GM18951 (cell line): Measurements from ENCODE around the gene CFAP90.

Experiments used
- POLR2A ChIP-seq: IDR thresholded peaks from 4 replicates; pipeline ENCODE4 v1.6.1; 2011; ENCODE audit warnings: mild to moderate bottlenecking; ENCODE audit not compliant: insufficient read length, insufficient read depth; ENCODE audit errors: extremely low read depth
- in situ Hi-C: fragments of 300-500 bp; cut with MboI; formaldehyde crosslinking; loops from one replicate; pipeline ENCODE4 v1.12.0; 2022; ENCODE audit warnings: low sequenced_read_pairs, mixed read lengths, inconsistent platforms; ENCODE audit not compliant: unreplicated experiment

Gene CFAP90

DNA sequence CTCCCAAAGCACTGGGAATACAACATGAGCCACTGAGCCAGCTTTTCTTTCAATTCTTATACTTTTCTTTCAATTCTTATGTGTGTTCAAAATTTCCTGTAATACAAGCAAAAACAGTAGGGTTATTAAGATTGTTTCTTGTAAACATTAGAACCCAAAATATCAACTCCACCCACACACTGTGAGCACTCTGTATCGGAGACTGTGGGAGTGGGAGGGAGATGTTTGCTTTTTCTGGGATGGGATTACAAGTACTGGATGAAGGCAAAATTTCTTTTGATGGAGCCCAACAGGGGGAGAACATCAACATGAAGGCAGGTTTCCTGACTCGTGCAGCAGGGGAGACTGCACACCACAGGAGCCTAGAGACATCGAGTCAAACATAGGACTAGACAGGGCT is 4.7 kb upstream of the CFAP90 start:
- in situ Hi-C loops: no loop called here
- TF ChIP-seq POLR2A: no peak

- TF ChIP-seq POLR2A: no peak
- in situ Hi-C loops: no loop called here
These were observed 2.1 kb upstream of the CFAP90 start for GRCh38 chr5:7852988-7853387.

DNA sequence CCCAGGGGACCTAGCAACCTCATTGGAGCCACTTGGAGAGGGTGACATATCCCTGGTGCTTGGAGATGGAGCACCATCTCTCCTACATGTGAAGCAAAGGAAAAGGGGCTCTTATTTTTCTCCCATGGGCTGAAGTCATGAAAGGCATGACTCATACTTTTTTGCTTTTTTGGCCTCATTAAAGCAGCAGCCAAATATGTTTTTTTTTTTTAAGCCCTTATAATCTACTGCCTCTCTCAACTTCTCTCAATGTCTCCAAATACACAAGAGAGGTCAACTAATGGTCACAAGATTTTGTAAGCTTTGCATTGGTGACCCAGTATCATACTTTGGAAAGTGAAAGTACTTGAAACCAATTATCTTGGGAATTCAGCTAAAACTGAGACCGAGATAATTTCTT is 1.6 kb upstream of the CFAP90 start:
- no peak for TF ChIP-seq POLR2A
- in situ Hi-C loops: no loop called here

- TF ChIP-seq POLR2A: no peak
- in situ Hi-C loops: no loop called here
These were observed 820 bp upstream of the CFAP90 start for GRCh38 chr5:7851617-7852289.

- TF ChIP-seq POLR2A: no peak
- in situ Hi-C loops: no loop called here
These were observed 283 bp upstream of the CFAP90 start for GRCh38 chr5:7851240-7851592.

DNA sequence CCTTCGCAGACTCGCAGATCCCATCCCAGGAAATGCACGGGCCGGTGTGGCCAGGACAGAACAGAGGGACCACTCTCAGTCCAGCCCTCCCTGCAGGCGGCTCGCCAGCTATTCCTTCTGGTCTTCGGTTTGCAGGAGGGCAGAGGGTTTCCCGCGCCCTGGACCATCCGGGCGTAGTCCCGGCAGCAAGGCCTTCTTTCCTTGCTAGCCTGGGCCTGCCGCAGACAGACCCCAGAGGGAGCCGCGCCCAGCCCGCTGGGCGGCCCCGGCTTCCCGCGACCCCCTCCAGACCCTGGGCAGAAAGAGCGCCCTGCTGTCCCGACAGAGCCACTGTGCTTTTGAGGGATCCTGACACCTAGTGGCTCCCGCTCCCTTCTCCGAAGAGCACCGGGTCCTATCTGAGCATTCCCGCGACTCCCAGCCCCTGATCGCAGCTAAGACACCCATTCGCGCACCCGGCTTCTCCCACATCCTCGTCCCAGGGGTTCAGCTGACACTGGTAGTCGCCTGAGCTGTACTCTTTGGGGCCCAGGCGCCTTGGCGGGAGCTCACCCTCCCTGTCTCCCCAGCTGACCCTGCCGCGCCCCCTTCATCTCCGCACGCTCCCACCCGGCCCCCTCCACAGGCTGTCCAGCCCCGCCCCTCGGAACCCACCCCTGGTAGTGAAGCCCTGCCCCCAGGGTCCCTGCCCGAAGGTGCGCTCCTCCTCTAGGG is 1.1 kb downstream of the CFAP90 start:
- TF ChIP-seq POLR2A: no peak
- in situ Hi-C loops: no loop called here

DNA sequence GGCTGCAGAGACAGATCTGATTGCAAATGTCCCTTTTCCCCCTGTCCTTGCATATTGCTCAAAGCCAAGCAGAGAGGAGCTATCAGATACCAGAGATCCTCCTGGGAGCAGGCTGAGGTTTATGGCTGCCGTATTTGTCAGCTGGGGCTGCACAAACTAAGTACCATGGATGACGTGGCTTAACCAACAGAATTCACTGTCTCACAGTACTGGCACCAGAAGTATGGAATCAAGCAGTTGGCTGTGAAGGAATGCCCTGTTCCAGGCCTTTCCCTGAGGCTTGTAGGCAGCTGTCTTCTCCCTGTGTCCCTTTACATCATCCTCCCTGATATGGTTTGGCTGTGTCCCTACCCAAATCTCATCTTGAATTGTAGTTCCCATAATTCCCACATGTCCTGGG is 2.6 kb downstream of the CFAP90 start:
- in situ Hi-C loops: no loop called here
- TF ChIP-seq POLR2A: no peak

- in situ Hi-C loops: no loop called here
These were observed 4.6 kb downstream of the CFAP90 start for GRCh38 chr5:7846327-7846726.

GRCh38 chr5:7845557-7845956 is 5.4 kb downstream of the CFAP90 start:
- in situ Hi-C loops: no loop called here
- TF ChIP-seq POLR2A: no peak

More at GRCh38 chr5:7846327-7846726, 4.6 kb downstream of the CFAP90 start:
- TF ChIP-seq POLR2A: no peak

DNA sequence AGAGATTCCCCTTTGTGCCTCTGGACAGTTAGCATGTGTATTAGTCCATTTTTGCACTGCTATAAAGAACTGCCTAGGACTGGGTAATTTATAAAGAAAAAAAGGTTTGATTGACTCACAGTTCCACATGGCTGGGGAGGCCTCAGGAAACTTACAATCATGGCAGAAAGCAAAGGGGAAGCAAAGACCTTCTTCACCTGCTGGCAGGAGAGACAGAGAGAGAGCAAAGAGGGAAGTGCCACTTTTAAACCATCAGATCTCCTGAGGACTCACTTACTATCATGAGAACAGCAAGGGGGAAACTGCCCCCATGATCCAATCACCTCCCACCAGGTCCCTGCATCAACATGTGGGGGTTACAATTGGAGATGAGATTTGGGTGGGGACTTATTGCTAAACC is 6.0 kb downstream of the CFAP90 start:
- no peak for TF ChIP-seq POLR2A
- in situ Hi-C loops: no loop called here

- no peak for TF ChIP-seq POLR2A
- in situ Hi-C loops: no loop called here
These were observed 8.4 kb downstream of the CFAP90 start for GRCh38 chr5:7842531-7842930.

DNA sequence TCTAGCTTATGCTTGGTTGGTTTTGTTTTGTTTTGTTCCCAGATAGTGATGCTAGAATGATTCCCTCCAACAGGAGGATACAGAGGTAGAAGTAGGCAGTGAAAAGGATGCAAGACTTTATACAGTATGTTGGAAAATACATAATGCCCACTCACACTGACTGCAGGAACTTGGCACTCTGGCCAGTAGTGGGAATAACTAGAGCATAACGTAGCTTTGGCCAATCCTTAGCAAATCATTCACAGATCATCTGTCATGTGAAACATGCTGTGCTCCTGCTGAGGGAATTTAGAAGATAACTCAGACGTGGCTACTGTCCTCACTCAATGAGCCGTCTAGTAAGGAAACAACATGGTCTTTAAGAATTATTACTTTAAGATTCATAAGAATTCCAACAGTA is 13.5 kb downstream of the CFAP90 start:
- in situ Hi-C loops: no loop called here
- no peak for TF ChIP-seq POLR2A

DNA sequence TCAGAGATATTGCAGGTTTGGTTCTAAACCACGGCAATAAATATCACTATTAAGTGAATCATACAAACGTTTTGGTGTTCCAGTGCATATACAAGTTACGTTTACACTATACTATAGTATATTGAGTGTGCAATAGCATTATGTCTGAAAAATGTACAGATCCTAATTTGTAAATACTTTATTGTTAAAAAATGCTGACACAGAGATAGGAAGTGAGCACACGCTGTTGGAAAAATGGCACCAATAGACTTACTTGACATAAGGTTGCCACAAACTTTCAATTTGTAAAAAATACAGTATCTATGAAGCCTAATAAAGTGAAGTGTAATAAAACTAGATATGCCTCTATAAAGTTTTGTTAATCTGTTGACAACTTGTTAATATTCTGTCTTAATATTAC is 16.0 kb downstream of the CFAP90 start:
- TF ChIP-seq POLR2A: no peak

DNA sequence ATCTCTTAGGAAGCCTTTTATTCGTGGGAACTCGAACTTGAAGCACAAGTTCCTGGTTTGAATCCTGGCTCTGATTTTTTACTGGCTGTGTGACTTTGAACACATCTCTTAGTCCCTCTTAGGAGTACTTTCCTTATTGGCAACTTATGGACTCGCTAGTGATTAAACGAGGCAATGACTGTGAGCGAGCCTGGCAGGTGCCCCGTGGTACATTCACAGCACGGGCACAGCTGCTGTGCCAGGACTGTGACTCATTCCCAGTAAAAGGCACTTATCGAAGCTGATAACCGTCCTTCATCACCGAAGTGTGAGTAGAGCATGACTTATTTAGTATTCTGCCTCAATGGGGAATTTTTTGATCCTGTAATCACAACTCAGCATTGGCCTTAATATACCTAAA is 22.7 kb downstream of the CFAP90 start:
- TF ChIP-seq POLR2A: no peak
- in situ Hi-C loops: no loop called here

More for the DNA sequence above, 16.0 kb downstream of the CFAP90 start:
- in situ Hi-C loops: no loop called here
